AG04449 (cell line): ENCODE results near the gene LAMB4.

Experiments
- CTCF ChIA-PET: fragments of 350-600 bp; formaldehyde crosslinking; extraction: SDS; loops from one replicate; lab custom pipeline; 2021; ENCODE audit warnings: antibody characterized with exemption; lab: Yijun Ruan, JAX
- POLR2A ChIA-PET: fragments of 400-600, 350-600 bp; formaldehyde crosslinking; extraction: SDS; loops from one replicate; lab custom pipeline; 2020; ENCODE audit warnings: antibody characterized with exemption, inconsistent platforms; lab: Yijun Ruan, JAX
- DNase-seq: peaks from one replicate; pipeline ENCODE4 v3.0.0-alpha.2; 2010; ENCODE audit warnings: low read depth, low spot score
- H3K4me3 ChIP-seq: 2 replicates; pipeline ENCODE4 v1.5.1; 2011; ENCODE audit warnings: low read depth, mild to moderate bottlenecking, control low read depth, low read length
- TF ChIP-seq, protein P1 (sequence below): IDR thresholded peaks from one replicate; pipeline ENCODE4 v1.5.1; 2011; ENCODE audit warnings: mild to moderate bottlenecking, moderate library complexity, low read length, control low read depth, inconsistent platforms; ENCODE audit not compliant: insufficient read depth; ENCODE audit errors: missing control alignments

Gene LAMB4

DNA sequence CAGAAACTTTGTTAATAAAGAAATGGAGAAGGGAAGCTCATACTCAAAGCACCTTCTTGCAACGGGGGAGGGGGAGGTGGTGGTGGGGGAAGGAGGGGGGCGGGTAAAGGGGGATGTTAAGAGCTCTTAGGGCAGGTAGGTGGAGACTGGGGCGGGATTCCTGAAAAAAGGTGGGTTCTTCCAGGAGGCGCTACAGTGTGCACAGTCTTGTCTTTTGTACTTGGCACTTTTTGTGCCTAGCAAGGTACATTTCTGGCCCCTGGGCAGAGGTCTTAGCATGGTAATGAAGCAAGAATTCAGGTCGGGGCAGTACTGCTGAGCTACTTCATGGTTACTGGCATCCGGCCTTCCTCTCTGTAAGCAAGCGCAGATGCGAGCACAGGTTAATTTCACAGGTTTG, 15.2 kb upstream of the LAMB4 start:
- no peak for DNase-seq
- ChIA-PET POLR2A (no interaction called here), CTCF (interaction anchor here (0.7 to 3.4 kb wide), 55 partner anchors 8 to 422 kb away, joined by 3 to 60 read pairs (median 5); partner anchors contain the start of genes CBLL1, DLD and LAMB4)
- no peak overlapping the region for H3K4me3 ChIP-seq
- TF ChIP-seq, protein P1, sequence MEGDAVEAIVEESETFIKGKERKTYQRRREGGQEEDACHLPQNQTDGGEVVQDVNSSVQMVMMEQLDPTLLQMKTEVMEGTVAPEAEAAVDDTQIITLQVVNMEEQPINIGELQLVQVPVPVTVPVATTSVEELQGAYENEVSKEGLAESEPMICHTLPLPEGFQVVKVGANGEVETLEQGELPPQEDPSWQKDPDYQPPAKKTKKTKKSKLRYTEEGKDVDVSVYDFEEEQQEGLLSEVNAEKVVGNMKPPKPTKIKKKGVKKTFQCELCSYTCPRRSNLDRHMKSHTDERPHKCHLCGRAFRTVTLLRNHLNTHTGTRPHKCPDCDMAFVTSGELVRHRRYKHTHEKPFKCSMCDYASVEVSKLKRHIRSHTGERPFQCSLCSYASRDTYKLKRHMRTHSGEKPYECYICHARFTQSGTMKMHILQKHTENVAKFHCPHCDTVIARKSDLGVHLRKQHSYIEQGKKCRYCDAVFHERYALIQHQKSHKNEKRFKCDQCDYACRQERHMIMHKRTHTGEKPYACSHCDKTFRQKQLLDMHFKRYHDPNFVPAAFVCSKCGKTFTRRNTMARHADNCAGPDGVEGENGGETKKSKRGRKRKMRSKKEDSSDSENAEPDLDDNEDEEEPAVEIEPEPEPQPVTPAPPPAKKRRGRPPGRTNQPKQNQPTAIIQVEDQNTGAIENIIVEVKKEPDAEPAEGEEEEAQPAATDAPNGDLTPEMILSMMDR, result no peak

DNA sequence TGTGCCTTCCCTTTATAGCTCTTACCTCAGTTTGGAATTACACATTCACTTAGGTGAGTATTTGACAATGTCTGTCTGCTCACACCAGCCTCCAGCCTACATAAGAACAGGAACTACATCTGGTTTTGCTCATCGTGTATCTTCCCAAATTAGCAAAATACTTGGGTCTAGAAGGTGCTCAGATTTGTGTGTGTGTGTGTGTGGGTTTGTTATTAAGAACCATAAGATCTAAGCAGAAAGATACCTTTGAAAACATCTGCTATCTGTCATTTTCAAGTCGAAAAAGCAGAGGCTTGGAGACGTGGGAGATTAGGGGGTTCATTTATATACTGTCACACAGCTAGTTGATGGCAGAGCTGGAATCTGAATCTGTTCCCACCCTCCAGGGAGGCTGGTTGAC, 14.8 kb upstream of the LAMB4 start:
- CTCF ChIA-PET, result interaction anchor here (0.8 to 3.4 kb wide), 28 partner anchors 9 to 417 kb away, joined by 3 to 60 read pairs (median 6); partner anchors contain the start of genes CBLL1 and LAMB4
- POLR2A ChIA-PET, result no interaction called here
- DNase-seq, result no peak
- no peak overlapping the region for H3K4me3 ChIP-seq
- TF ChIP-seq, protein P1, result no peak

DNA sequence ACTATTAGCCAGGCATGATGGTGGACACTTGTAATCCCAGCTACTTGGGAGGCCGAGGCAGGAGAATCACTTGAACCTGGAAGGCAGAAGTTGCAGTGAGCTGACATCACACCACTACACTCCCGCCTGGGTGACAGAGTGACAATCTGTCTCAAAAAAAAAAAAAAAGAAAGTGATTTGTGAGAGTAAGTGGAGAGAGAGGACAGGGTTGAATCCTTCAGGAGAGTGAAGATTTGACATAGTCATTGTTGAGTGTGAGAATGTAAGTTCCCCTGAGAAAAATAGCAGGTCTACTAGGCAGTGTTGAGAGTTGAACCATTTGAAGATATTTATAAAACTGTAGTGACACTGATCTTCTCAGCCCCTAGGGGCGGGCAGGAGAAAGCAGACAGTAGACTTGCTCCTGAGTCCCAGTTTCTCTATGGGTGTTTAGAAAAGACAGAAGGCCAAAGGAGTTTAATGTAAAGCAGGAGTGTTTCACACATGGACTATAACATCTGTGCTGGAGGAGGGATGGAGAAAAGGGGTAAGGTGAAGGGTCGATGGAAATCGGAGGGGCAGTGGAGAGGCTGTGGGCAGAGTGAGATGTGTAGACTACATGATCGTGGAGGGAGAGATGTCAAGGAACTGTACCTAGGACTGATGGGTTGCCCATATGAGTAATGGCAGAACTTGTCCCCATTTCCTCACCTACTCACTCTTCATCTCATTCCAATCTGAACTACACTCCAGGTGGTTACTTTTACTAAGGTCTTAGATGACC, 13.7 kb upstream of the LAMB4 start:
- ChIA-PET POLR2A (no interaction called here), CTCF (interaction anchor here (0.8 to 3.4 kb wide), 11 partner anchors 8 to 401 kb away, joined by 3 to 60 read pairs (median 6); partner anchors contain the start of genes CBLL1 and LAMB4)
- TF ChIP-seq, protein P1, result no peak
- no peak overlapping the region for H3K4me3 ChIP-seq
- no peak for DNase-seq

DNA sequence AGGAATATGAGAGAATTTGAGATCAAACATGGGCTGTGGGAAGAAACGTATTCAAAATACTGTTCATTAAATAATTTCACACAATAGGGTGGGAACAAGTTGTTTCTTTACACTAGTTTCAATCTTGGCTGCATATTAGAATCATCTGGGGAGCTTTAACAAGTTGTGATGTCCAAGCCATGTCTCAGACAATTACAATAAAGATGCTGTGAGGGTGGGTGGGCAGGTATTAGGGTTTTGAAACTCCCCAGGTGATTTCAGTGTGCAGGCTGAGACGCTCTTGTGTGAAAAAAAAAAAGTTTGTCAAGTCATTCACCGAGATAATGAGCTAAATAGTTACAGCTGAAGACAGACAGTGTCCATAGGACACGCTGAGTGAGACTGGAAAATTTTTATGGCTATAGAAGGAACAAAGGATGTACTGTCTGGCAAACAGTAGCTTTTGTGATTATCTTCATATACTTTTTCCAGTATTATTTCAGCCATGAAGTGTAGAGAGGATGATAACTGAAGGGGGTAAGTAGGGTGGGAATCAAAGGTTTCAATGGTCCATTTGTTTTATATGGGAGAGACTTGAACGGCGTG, 12.6 kb upstream of the LAMB4 start:
- CTCF ChIA-PET, result interaction anchor here (1.0 to 1.9 kb wide), 4 partner anchors 8 to 400 kb away, joined by 3 to 7 read pairs (median 3); no protein-coding TSS in a partner anchor
- no peak for DNase-seq
- POLR2A ChIA-PET, result no interaction called here

DNA sequence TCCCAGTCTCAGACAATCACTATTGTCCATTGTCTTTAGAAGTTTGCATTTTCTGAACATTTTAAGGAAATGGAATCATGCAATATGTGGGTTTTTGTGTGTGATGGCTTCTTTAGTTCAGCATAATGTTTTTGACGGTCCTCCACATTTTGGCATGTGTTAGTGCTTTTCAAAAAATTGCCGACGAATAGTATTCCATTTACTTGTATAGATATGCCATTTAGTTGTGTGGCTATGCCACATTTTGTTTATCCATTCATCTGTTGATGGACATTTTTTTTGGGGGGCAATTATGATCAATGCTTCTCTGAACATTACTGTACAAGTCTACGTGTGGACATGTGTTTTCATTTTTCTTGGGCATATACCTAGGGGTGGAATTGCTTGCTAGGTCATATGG, 12.0 kb upstream of the LAMB4 start:
- POLR2A ChIA-PET, result no interaction called here
- CTCF ChIA-PET, result interaction anchor here (1.0 to 1.9 kb wide), 3 partner anchors 125 to 399 kb away, joined by 3 to 7 read pairs (median 3); no protein-coding TSS in a partner anchor
- TF ChIP-seq, protein P1, result no peak
- no peak for DNase-seq
- H3K4me3 ChIP-seq, result no peak overlapping the region

More for the DNA sequence above, 12.6 kb upstream of the LAMB4 start:
- TF ChIP-seq, protein P1, result no peak
- H3K4me3 ChIP-seq, result no peak overlapping the region

DNA sequence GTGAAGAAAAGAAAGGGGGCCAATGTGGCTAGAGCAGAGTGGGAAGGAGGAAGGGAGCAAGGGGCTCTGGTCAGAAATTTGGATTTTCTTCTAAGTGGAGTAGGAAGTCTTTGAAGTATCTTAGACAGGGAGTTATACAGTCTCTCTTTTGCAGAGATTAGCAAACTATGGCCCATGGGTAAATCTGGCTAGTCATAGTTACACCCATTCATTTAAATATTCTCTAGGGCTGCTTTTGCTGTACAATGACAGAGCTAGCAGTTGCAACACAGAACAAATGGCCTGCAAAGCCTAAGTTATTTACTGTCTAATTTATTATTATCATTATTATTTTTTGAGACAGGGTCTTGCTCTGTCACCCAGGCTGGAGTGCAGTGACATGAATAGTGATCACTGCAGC, 10.5 kb upstream of the LAMB4 start:
- TF ChIP-seq, protein P1, result no peak
- ChIA-PET POLR2A (no interaction called here), CTCF (interaction anchor here (0.9 to 1.9 kb wide), 4 partner anchors 20 to 363 kb away, joined by 3 to 7 read pairs (median 3); no protein-coding TSS in a partner anchor)
- DNase-seq, result no peak
- no peak overlapping the region for H3K4me3 ChIP-seq
